Measurements from ENCODE around the gene C1QL1. TPM values are rescaled to one million over a fixed set of nuclear protein-coding genes. Genes with fewer than 3 reads are reported as not detected.

Gene C1QL1
- total and polyA plus RNA-seq, 2 of the 13 experiments (the other 11 are each of a cell fraction or from before 2014, with no cell fraction given), result 0.11 TPM

DNA sequence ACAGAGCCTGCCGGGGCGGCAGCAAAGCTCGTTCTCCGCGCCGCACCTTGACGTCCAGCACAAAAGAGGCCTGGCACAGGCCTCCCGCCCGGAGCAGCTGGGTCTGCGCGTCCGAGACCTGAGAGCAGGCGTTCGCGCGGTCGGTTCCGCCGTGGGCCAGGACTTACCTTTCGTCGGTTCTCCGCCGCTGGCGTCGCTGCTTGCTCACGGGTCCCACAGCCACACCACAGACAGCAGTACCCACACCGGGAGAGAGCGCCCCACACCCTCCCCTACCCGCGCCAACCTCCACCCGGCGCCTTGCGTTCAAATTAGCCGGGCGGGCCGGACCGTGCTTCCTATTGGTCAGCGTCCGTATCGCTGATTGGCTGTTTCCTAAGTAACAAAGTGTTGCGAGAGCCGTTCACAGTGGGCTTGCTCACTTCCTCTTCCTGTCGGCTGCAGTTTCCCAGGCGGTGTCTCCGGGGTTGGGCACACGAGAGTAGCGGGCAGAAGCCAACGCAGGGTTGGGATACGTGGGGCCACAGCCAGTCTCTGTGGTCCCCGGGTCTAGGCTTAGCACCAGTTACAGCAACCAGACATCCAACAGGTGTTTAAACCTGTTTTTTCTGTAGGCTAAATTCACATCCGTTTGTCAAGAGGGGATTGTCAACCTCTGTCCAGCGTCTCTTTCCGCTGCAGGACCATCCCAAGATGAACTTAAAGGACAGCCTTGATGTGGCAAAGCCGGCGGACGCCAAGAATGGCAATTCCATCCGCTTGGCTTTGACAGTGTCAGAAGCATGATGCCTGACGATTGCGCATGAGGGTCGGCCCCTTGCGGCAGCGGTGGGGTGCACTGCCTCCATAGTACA is 20.4 kb downstream of the C1QL1 start, which contains the start of gene KIF18B (continued):
- TF ChIP-seq, protein P1, sequence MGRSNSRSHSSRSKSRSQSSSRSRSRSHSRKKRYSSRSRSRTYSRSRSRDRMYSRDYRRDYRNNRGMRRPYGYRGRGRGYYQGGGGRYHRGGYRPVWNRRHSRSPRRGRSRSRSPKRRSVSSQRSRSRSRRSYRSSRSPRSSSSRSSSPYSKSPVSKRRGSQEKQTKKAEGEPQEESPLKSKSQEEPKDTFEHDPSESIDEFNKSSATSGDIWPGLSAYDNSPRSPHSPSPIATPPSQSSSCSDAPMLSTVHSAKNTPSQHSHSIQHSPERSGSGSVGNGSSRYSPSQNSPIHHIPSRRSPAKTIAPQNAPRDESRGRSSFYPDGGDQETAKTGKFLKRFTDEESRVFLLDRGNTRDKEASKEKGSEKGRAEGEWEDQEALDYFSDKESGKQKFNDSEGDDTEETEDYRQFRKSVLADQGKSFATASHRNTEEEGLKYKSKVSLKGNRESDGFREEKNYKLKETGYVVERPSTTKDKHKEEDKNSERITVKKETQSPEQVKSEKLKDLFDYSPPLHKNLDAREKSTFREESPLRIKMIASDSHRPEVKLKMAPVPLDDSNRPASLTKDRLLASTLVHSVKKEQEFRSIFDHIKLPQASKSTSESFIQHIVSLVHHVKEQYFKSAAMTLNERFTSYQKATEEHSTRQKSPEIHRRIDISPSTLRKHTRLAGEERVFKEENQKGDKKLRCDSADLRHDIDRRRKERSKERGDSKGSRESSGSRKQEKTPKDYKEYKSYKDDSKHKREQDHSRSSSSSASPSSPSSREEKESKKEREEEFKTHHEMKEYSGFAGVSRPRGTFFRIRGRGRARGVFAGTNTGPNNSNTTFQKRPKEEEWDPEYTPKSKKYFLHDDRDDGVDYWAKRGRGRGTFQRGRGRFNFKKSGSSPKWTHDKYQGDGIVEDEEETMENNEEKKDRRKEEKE (IDR thresholded peaks at IDR 0.05), result no peak
- TF ChIP-seq NFATC3 (CRISPR knock-in tag; IDR thresholded peaks at IDR 0.05), result no peak; the same call in 1 of the 2 replicates
- TF ChIP-seq, protein P2, sequence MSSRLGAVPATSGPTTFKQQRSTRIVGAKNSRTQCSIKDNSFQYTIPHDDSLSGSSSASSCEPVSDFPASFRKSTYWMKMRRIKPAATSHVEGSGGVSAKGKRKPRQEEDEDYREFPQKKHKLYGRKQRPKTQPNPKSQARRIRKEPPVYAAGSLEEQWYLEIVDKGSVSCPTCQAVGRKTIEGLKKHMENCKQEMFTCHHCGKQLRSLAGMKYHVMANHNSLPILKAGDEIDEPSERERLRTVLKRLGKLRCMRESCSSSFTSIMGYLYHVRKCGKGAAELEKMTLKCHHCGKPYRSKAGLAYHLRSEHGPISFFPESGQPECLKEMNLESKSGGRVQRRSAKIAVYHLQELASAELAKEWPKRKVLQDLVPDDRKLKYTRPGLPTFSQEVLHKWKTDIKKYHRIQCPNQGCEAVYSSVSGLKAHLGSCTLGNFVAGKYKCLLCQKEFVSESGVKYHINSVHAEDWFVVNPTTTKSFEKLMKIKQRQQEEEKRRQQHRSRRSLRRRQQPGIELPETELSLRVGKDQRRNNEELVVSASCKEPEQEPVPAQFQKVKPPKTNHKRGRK (CRISPR knock-in tag; IDR thresholded peaks at IDR 0.05), result no peak
- TF ChIP-seq ZBTB7A (CRISPR knock-in tag; IDR thresholded peaks at IDR 0.05), result 0 out of 2 replicates have a peak, but pooled peaks have one; percentile 25
- TF ChIP-seq ZNF234 (CRISPR knock-in tag; conservative IDR thresholded peaks at IDR 0.05), result no peak
- TF ChIP-seq SATB2 (CRISPR knock-in tag; IDR thresholded peaks at IDR 0.05), result peak; percentile 49; the same call in 1 of the 2 replicates
- TF ChIP-seq, protein P3, sequence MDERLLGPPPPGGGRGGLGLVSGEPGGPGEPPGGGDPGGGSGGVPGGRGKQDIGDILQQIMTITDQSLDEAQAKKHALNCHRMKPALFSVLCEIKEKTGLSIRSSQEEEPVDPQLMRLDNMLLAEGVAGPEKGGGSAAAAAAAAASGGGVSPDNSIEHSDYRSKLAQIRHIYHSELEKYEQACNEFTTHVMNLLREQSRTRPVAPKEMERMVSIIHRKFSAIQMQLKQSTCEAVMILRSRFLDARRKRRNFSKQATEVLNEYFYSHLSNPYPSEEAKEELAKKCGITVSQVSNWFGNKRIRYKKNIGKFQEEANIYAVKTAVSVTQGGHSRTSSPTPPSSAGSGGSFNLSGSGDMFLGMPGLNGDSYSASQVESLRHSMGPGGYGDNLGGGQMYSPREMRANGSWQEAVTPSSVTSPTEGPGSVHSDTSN (CRISPR knock-in tag; IDR thresholded peaks at IDR 0.05), result no peak; the same call in 1 of the 2 replicates
- peak; percentile 68 for TF ChIP-seq HOXA3 (CRISPR knock-in tag; IDR thresholded peaks at IDR 0.05)
- 0 out of 4 replicates have a peak, but pooled peaks of 1 of the 2 experiments have one; percentile 17 for TF ChIP-seq EP300 (IDR thresholded peaks at IDR 0.05; ENCODE audit: low read depth in 2 of 2, low read length in 2 of 2)
- no peak for TF ChIP-seq EP300 (CRISPR knock-in tag; IDR thresholded peaks at IDR 0.05; ENCODE audit: borderline replicate concordance)
- peak; percentile 28; the same call in 1 of the 2 replicates for TF ChIP-seq HCFC1 (IDR thresholded peaks at IDR 0.05; ENCODE audit: low read depth, low read length)
- no peak; the same call in 1 of the 2 replicates for TF ChIP-seq HOXA9 (CRISPR knock-in tag; IDR thresholded peaks at IDR 0.05; ENCODE audit: borderline replicate concordance)
- TF ChIP-seq, protein P4, sequence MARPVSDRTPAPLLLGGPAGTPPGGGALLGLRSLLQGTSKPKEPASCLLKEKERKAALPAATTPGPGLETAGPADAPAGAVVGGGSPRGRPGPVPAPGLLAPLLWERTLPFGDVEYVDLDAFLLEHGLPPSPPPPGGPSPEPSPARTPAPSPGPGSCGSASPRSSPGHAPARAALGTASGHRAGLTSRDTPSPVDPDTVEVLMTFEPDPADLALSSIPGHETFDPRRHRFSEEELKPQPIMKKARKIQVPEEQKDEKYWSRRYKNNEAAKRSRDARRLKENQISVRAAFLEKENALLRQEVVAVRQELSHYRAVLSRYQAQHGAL (CRISPR knock-in tag; IDR thresholded peaks at IDR 0.05; ENCODE audit: not compliant biosample characterization), result no peak
- peak; percentile 74; the same call in 1 of the 2 replicates for TF ChIP-seq ETV5 (CRISPR knock-in tag; IDR thresholded peaks at IDR 0.05; ENCODE audit: borderline replicate concordance)
- no peak for TF ChIP-seq PAWR (CRISPR knock-in tag; IDR thresholded peaks at IDR 0.05; ENCODE audit: borderline replicate concordance)
- peak; percentile 65; the same call in 1 of the 2 replicates for TF ChIP-seq ZSCAN29 (CRISPR knock-in tag; conservative IDR thresholded peaks at IDR 0.05)
- TF ChIP-seq, protein P5, sequence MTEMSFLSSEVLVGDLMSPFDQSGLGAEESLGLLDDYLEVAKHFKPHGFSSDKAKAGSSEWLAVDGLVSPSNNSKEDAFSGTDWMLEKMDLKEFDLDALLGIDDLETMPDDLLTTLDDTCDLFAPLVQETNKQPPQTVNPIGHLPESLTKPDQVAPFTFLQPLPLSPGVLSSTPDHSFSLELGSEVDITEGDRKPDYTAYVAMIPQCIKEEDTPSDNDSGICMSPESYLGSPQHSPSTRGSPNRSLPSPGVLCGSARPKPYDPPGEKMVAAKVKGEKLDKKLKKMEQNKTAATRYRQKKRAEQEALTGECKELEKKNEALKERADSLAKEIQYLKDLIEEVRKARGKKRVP (CRISPR knock-in tag; IDR thresholded peaks at IDR 0.05), result peak in 1 of 2 experiments; percentile 56; a peak in 1 of 4 replicates
- no peak for TF ChIP-seq PCBP2 (optimal IDR thresholded peaks at IDR 0.05; ENCODE audit: low read depth, low read length, poor library complexity, severe bottlenecking)
- TF ChIP-seq CREB1 (IDR thresholded peaks at IDR 0.05), result peak; percentile 61
- TF ChIP-seq CREB1 (CRISPR knock-in tag; IDR thresholded peaks at IDR 0.05), result peak; percentile 78; the same call in 1 of the 2 replicates
- peak; percentile 75 for TF ChIP-seq PHF21A (CRISPR knock-in tag; IDR thresholded peaks at IDR 0.05)
- TF ChIP-seq MIXL1 (CRISPR knock-in tag; IDR thresholded peaks at IDR 0.05), result peak; percentile 79
- no peak for TF ChIP-seq NBN (conservative IDR thresholded peaks at IDR 0.05)

Measured in HepG2 (cell line).